Measurements from ENCODE around the gene FARS2. TPM values are rescaled to one million over a fixed set of nuclear protein-coding genes. Genes with fewer than 3 reads are reported as not detected.

The FARS2 gene
- polyA plus RNA-seq, 3 donors = 12.2 to 21.6 (median 17.7) TPM

DNA sequence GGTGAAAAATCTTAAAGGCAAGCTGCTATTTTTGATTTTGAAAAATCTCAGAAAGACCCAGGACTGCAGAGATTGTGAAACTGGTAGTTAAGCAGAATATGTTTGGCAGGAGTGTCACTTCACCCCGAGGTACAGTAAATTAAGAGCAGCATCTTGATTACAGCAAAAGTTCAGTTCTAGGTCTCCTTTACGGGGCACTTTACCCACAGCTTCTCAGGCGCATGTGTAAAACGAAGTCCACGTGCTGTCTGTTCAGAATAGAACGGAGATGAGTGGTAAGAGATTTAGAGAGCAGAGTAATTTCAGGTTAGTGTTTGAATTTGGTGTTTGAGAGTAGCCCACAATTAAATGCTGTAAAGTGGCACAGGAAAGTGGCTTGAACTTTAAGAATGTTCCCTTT is 84.0 kb downstream of the FARS2 start:
- Histone ChIP-seq H3K79me2 (ENCODE audit: insufficient read depth, low read length) (no peaks in the 10 kb centered on the region), H2AFZ (ENCODE audit: insufficient read depth, low read depth, low read length, poor library complexity, severe bottlenecking) (no peak overlapping the region), H4K20me1 (ENCODE audit: insufficient read depth, low read length) (no peaks in the 10 kb centered on the region), H3K36me3 (replicated peaks in 1 of 2; ENCODE audit: control insufficient read depth in 1 of 2, insufficient read depth in 2 of 2, low read length in 2 of 2) (no peaks in the 10 kb centered on the region), H3K4me2 (replicated peaks; ENCODE audit: extremely low read depth, low read length, poor library complexity, severe bottlenecking) (no peak overlapping the region), H3K4me3 (replicated peaks in 1 of 3; ENCODE audit: low read depth in 2 of 3, low read length in 3 of 3) (no peak overlapping the region), H3K4me1 (ENCODE audit: control insufficient read depth in 1 of 2, insufficient read depth in 2 of 2, low read length in 2 of 2) (no peaks in the 10 kb centered on the region), H3K27me3 (ENCODE audit: control insufficient read depth in 2 of 2, insufficient read depth in 2 of 2, low read length in 2 of 2) (no peaks in the 10 kb centered on the region), H3K27ac (ENCODE audit: low read depth in 1 of 2, low read length in 2 of 2) (no peak overlapping the region), H3K9me3 (replicated peaks in 1 of 2; ENCODE audit: control insufficient read depth in 1 of 2, insufficient read depth in 1 of 2, low read length in 2 of 2) (no peaks in the 10 kb centered on the region), H3K9ac (ENCODE audit: insufficient read depth, low read length, poor library complexity, severe bottlenecking) (no peak overlapping the region)
- peaks cover 0 to 2% (median 0%) of the 10 kb centered on the region in 7 donors for H3K9me3 Mint-ChIP-seq
- H3K27me3 Mint-ChIP-seq (ENCODE audit: low read depth in 3 of 3) = peaks cover 0 to 2% (median 0%) of the 10 kb centered on the region in 3 donors
- TF ChIP-seq, protein P1, sequence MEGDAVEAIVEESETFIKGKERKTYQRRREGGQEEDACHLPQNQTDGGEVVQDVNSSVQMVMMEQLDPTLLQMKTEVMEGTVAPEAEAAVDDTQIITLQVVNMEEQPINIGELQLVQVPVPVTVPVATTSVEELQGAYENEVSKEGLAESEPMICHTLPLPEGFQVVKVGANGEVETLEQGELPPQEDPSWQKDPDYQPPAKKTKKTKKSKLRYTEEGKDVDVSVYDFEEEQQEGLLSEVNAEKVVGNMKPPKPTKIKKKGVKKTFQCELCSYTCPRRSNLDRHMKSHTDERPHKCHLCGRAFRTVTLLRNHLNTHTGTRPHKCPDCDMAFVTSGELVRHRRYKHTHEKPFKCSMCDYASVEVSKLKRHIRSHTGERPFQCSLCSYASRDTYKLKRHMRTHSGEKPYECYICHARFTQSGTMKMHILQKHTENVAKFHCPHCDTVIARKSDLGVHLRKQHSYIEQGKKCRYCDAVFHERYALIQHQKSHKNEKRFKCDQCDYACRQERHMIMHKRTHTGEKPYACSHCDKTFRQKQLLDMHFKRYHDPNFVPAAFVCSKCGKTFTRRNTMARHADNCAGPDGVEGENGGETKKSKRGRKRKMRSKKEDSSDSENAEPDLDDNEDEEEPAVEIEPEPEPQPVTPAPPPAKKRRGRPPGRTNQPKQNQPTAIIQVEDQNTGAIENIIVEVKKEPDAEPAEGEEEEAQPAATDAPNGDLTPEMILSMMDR (IDR thresholded peaks at IDR 0.05) = no peak
- H3K36me3 Mint-ChIP-seq = no peaks in the 10 kb centered on the region
- WGBS (ENCODE audit: insufficient coverage) = no CpG with 5 or more reads among the region's 6 CpGs
- no peak overlapping the region for H3K4me3 Mint-ChIP-seq
- intact Hi-C loops (cut with micrococcal nuclease) = no loop called here
- H3K27ac Mint-ChIP-seq = no peak overlapping the region
- no peak for DNase-seq
- peaks cover 4% of the 10 kb centered on the region for H3K4me1 Mint-ChIP-seq

DNA sequence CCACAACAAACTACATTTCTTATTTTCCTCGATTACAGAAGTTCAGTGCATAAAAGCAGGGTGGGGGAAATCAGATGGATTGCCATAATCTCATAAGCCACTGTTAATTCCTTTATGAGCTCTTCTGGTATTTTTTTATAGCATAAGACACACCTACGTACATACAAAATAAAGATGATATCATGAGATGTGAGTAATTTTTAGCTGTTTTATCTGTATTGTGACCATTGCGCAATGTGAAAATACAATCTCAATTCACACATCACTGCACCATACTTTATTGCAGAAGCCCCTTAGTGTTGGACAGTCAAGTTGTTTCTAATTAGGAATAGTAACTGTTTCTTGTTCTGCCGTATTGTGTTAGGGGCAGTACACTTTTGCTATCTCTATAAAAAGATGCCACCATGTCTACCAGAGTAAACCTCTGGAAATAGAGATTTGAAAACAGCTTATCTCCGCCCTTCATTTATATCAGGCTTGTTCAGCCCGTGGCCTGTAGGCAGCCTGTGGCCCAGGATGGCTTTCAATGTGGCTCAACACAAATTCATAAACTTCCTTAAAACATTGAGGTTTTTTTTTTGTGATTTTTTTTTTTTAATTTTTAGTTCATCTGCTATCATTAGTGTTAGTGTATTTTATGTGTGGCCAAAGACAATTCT is 90.4 kb downstream of the FARS2 start:
- H3K9me3 Mint-ChIP-seq = peaks cover 0 to 2% (median 0%) of the 10 kb centered on the region in 7 donors
- Histone ChIP-seq H3K9me3 (replicated peaks in 1 of 2; ENCODE audit: control insufficient read depth in 1 of 2, insufficient read depth in 1 of 2, low read length in 2 of 2) (no peaks in the 10 kb centered on the region), H3K27me3 (ENCODE audit: control insufficient read depth in 2 of 2, insufficient read depth in 2 of 2, low read length in 2 of 2) (no peaks in the 10 kb centered on the region), H3K4me2 (replicated peaks; ENCODE audit: extremely low read depth, low read length, poor library complexity, severe bottlenecking) (no peak overlapping the region), H3K4me1 (ENCODE audit: control insufficient read depth in 1 of 2, insufficient read depth in 2 of 2, low read length in 2 of 2) (no peaks in the 10 kb centered on the region), H4K20me1 (ENCODE audit: insufficient read depth, low read length) (no peaks in the 10 kb centered on the region), H3K9ac (ENCODE audit: insufficient read depth, low read length, poor library complexity, severe bottlenecking) (no peak overlapping the region), H3K27ac (ENCODE audit: low read depth in 1 of 2, low read length in 2 of 2) (no peak overlapping the region), H2AFZ (ENCODE audit: insufficient read depth, low read depth, low read length, poor library complexity, severe bottlenecking) (no peak overlapping the region), H3K79me2 (ENCODE audit: insufficient read depth, low read length) (no peaks in the 10 kb centered on the region), H3K4me3 (replicated peaks in 1 of 3; ENCODE audit: low read depth in 2 of 3, low read length in 3 of 3) (no peak overlapping the region), H3K36me3 (replicated peaks in 1 of 2; ENCODE audit: control insufficient read depth in 1 of 2, insufficient read depth in 2 of 2, low read length in 2 of 2) (no peaks in the 10 kb centered on the region)
- no peak for DNase-seq
- TF ChIP-seq, protein P1 (IDR thresholded peaks at IDR 0.05) = no peak
- intact Hi-C loops (cut with micrococcal nuclease) = no loop called here
- H3K4me1 Mint-ChIP-seq = no peaks in the 10 kb centered on the region
- WGBS (ENCODE audit: insufficient coverage) = no CpG with 5 or more reads among the region's 6 CpGs
- peaks cover 0 to 2% (median 1%) of the 10 kb centered on the region in 3 donors for H3K27me3 Mint-ChIP-seq (ENCODE audit: low read depth in 3 of 3)
- no peak overlapping the region for H3K27ac Mint-ChIP-seq
- H3K4me3 Mint-ChIP-seq = no peak overlapping the region
- H3K36me3 Mint-ChIP-seq = peaks cover 0 to 2% of the 10 kb centered on the region in 2 donors

All from CD14-positive monocyte (primary cell).